Measurements from ENCODE around the gene CORO2B. TPM values are rescaled to one million over a fixed set of nuclear protein-coding genes. Genes with fewer than 3 reads are reported as not detected.

Gene CORO2B
- total RNA-seq, 1 donor from 2014 or later = 82.5 TPM

- H3K27ac Mint-ChIP-seq (ENCODE audit: unreplicated experiment) = no peak overlapping the region
- peaks cover 19% of the 10 kb centered on the region for H3K36me3 Mint-ChIP-seq (ENCODE audit: low read depth)
- no peak for DNase-seq (ENCODE audit: low spot score)
- TF ChIP-seq, protein P1, sequence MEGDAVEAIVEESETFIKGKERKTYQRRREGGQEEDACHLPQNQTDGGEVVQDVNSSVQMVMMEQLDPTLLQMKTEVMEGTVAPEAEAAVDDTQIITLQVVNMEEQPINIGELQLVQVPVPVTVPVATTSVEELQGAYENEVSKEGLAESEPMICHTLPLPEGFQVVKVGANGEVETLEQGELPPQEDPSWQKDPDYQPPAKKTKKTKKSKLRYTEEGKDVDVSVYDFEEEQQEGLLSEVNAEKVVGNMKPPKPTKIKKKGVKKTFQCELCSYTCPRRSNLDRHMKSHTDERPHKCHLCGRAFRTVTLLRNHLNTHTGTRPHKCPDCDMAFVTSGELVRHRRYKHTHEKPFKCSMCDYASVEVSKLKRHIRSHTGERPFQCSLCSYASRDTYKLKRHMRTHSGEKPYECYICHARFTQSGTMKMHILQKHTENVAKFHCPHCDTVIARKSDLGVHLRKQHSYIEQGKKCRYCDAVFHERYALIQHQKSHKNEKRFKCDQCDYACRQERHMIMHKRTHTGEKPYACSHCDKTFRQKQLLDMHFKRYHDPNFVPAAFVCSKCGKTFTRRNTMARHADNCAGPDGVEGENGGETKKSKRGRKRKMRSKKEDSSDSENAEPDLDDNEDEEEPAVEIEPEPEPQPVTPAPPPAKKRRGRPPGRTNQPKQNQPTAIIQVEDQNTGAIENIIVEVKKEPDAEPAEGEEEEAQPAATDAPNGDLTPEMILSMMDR (IDR thresholded peaks at IDR 0.05) = no peak
- peaks cover 5% of the 10 kb centered on the region for H3K9me3 Mint-ChIP-seq (ENCODE audit: low read depth)
- H3K4me3 Mint-ChIP-seq (ENCODE audit: unreplicated experiment) = no peak overlapping the region
- no peaks in the 10 kb centered on the region for H3K27me3 Mint-ChIP-seq (ENCODE audit: low read depth)
- H3K4me1 Mint-ChIP-seq (ENCODE audit: low read depth) = peaks cover 12% of the 10 kb centered on the region
Observed at GRCh38 chr15:68776477-68777270, 197.9 kb downstream of the CORO2B start.

Other genes starting within 250 kb of the CORO2B start
- 965 to 1,105 TPM (median 1,092 TPM) in 3 replicates for gene ITGA11, start 146.8 kb upstream of the CORO2B start, total RNA-seq
- gene ANP32A, start 241.9 kb downstream of the CORO2B start, total RNA-seq = 112 to 117 TPM (median 116 TPM) in 3 replicates